Subcutaneous adipose tissue (tissue), 4 donors: ENCODE results near the gene IFT27. TPM values are rescaled to one million over a fixed set of nuclear protein-coding genes. Genes with fewer than 3 reads are reported as not detected.

Source experiments
- CTCF ChIP-seq: fragments of 450-650 bp; IDR thresholded peaks from one replicate; pipeline ENCODE4 v1.5.1; 2016; ENCODE audit warnings: low read depth, mild to moderate bottlenecking, control low read depth, antibody characterized with exemption, moderate library complexity
- total RNA-seq, 4 donors: library from RNA; depleted of rRNA; stranded (reverse); fragments of >200 nt; gene quantifications; one replicate each; pipeline ENCODE4 v1.1.0, GENCODE V29; 2016

Gene IFT27
- total RNA-seq, 4 donors from 2014 or later: 10.7 to 15.9 (median 15.1) TPM

DNA sequence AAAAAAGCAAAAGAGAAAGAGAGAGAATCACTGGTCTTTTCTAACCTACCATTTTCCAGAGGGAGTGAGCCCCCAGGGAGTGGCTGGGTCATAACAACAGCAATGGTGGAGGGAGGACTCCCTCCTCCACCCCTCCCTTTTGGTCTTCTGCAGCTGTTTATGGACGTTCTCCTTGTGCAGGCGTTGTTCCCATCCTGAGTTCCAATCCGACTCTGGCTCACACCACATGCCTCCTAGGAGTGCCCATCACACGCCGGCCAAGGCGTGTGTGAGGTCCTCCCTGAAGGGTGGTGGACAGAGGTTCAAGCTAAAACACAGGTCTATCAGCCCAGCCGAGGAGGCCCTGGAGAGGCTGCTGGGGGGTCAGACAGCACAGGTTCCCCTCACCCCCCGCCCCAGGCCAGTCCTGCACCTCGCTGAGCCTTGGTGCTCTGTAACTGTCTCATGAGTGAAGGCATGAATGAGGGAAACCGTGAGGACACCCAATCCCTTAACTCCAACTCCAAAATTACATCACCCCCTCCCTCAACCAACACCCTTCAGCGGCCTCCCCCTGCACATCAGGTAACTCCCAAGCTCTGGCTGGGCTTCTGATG, 29.4 kb downstream of the IFT27 start:
- no peak for TF ChIP-seq CTCF

- no peak for TF ChIP-seq CTCF
These were observed 30.5 kb downstream of the IFT27 start for GRCh38 chr22:36745301-36745995.

DNA sequence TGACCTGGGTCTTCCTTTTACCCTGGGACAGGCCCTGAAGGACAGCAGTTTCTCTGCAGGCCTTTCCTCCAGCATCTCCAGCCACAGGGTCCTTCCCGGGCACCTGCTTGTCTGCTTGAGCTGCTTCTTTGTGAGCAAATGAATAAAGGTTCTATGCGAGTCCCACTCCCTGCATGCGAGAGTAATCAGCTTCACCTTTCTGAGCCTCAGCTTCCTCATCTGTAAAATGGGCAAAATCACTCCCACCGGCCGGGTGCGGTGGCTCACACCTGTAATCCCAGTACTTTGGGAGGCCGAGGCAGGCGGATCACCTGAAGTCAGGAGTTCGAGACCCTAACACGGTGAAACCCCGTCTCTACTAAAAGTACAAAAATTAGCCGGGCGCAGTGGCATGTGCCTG, 31.1 kb downstream of the IFT27 start:
- no peak for TF ChIP-seq CTCF

DNA sequence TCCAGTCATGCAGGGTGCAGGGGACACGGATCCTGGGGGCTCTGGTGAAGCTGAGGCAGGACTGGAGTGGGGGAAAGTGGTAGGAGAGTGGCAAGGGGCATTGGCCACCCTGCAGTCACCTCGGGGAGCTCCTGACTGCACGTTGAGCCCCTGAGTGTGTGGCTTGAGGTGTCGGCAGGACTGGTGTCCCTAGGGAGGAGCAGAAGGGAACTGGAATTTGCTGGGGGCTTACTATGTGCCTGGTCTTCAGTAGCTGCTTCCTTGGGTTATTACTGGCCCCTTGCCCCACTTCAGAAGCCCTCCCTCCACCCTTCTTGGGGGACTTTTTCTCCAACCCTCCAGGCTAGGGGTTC, 31.5 kb downstream of the IFT27 start:
- no peak for TF ChIP-seq CTCF

DNA sequence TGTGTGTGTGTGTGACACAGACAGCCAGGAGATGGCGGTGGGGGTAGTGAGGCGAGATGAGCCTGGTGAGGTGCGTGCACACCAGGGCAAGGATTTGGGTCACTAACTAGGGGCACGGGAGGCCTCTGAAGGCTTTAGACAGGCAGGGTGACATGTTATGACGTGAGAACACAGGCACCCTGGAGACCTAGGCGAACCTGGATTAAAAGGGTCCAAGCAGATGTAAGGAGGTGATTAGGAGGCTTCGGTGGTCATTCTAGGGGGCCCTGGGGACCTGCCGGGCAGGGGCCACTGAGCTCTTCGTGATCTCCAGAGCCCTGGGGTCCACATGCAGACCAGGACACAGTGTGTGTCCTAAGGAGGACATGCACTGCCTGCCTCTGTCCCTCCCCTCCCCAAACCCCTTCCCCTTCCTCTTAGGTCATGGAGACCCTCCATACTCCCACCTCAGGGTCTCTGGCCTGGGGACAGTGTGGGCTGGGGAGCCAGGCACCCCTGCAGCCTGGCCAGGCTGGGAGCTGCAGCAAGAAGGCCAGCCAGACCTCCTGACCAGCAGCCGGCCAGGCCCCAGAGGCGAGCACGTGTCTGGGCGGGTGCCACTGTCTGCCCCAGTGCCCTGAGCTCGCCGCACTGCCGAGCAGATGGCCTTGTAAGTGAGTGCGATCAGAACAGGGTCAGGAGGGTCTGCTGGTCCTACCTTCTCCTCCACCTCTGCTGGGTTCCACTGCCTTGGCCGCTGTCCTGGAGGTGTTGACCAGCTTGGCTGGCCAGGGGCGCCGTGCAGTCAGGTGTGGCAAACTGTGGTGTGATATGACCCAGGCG, 32.1 kb downstream of the IFT27 start:
- no peak for TF ChIP-seq CTCF

- TF ChIP-seq CTCF: no peak
These were observed 32.9 kb downstream of the IFT27 start for GRCh38 chr22:36743011-36743410.

DNA sequence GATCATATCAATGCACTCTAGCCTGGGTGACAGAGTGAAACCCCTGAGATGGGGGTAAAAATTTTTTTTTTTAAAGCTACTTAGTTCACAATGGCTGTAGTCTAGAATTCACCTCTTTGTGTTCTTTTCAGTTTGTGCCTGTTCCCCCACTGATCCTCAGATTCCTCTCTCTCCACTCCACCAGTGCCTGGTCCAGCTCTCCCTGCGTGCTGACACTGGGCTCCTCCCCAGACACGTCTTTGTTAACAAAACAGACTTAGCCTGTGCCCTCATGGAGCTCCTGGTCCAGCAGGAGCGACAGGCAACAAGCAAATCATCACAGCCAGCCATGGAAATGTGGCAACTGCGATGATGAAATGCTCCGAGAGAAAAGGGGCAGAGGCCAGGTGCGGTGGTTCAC, 34.0 kb downstream of the IFT27 start:
- no peak for TF ChIP-seq CTCF
